ENCODE data around the gene PPP1R12A. TPM values are rescaled to one million over a fixed set of nuclear protein-coding genes. Genes with fewer than 3 reads are reported as not detected.
"Not testable (repeated sequence)": the region's sequence is repeated elsewhere in the genome, so short reads cannot be mapped to it uniquely, and the experiment has no call there.

Gene PPP1R12A
- 100 to 1,000 TPM in 3 of 5 experiments, 10 to 100 TPM in 2; 72.7 to 111 (median 103) TPM for total RNA-seq
- polyA plus RNA-seq, result 10 to 100 TPM; 74.4 to 92.8 TPM
- 169 reads per million, percentile 91 among the genes with 10 or more reads in this experiment for total RNA-seq

- ATAC-seq (peak; percentile 92), DNase-seq (peak; percentile 92 to 97 (median 94))
- Histone ChIP-seq H3K27ac (ENCODE audit: low read depth, low read length) (peak within 1 kb of the TSS; percentile 85), H3K4me3 (ENCODE audit: low read length) (peak within 1 kb of the TSS; percentile 89), H3K4me1 (ENCODE audit: control insufficient read depth in 2 of 2, insufficient read depth in 2 of 2, low read length in 2 of 2) (peaks cover 6 to 17% of the 10 kb centered on the region in 2 donors), H3K9me3 (ENCODE audit: control insufficient read depth in 2 of 3, low read length in 3 of 3) (no peaks in the 10 kb centered on the region), H3K27me3 (ENCODE audit: control insufficient read depth in 2 of 2, insufficient read depth in 2 of 2, low read length in 2 of 2) (no peaks in the 10 kb centered on the region), H3K36me3 (ENCODE audit: control insufficient read depth in 2 of 3, insufficient read depth in 3 of 3, low read length in 3 of 3) (peaks cover 0 to 9% (median 0%) of the 10 kb centered on the region in 3 experiments)
- Mint-ChIP-seq H3K36me3 (peaks cover 0 to 5% (median 0%) of the 10 kb centered on the region in 5 donors), H3K27me3 (peaks cover 0 to 2% (median 0%) of the 10 kb centered on the region in 5 donors), H3K9me3 (peaks cover 0 to 4% (median 0%) of the 10 kb centered on the region in 11 donors), H3K4me1 (peaks cover 34 to 53% (median 47%) of the 10 kb centered on the region in 7 donors), H3K27ac (peak within 1 kb of the TSS; percentile 80 to 99 (median 93)), H3K4me3 (peak within 1 kb of the TSS; percentile 88 to 100 (median 94))
- intact Hi-C loops (cut with micrococcal nuclease), result loop anchor here (1.0 to 5.0 kb wide), 7 partner anchors 8 to 252 kb away; partner anchors contain the start of gene OTOGL (in 1 of the 2)
- POLR2A ChIA-PET, result interaction anchor here (0.7 to 1.8 kb wide), 6 partner anchors 12 to 149 kb away, joined by 3 to 4 read pairs (median 3); no protein-coding TSS in a partner anchor
- CTCF ChIA-PET, result no interaction called here
These were observed at the start of gene PPP1R12A for GRCh38 chr12:79935021-79935623. Gene PPP1R12A (minus strand): TSS chr12:79935097. CDS start chr12:79934931, 166 bp downstream.

- H3K36me3 ChIP-seq (ENCODE audit: control insufficient read depth in 2 of 3, insufficient read depth in 3 of 3, low read length in 3 of 3), result no peaks in the 10 kb centered on the region
- H3K9me3 ChIP-seq (ENCODE audit: control insufficient read depth in 2 of 3, low read length in 3 of 3), result no peaks in the 10 kb centered on the region
- no peak overlapping the region for H3K27ac ChIP-seq (ENCODE audit: low read depth, low read length)
- Mint-ChIP-seq H3K27me3 (peaks cover 4 to 25% (median 25%) of the 10 kb centered on the region in 5 donors), H3K36me3 (no peaks in the 10 kb centered on the region), H3K4me3 (no peak overlapping the region), H3K4me1 (peaks cover 0 to 3% (median 0%) of the 10 kb centered on the region in 7 donors), H3K9me3 (no peaks in the 10 kb centered on the region), H3K27ac (no peak overlapping the region)
- no peak overlapping the region for H3K4me3 ChIP-seq (ENCODE audit: low read length)
- intact Hi-C loops (cut with micrococcal nuclease), result no loop called here
- H3K27me3 ChIP-seq (ENCODE audit: control insufficient read depth in 2 of 2, insufficient read depth in 2 of 2, low read length in 2 of 2), result no peaks in the 10 kb centered on the region
- CTCF ChIA-PET, result interaction anchor here (0.5 kb wide), 1 partner anchor 73 kb away, joined by 10 read pairs; no protein-coding TSS in a partner anchor
- ATAC-seq (no peak), DNase-seq (no peak)
- POLR2A ChIA-PET, result no interaction called here
- H3K4me1 ChIP-seq (ENCODE audit: control insufficient read depth in 2 of 2, insufficient read depth in 2 of 2, low read length in 2 of 2), result no peaks in the 10 kb centered on the region
These were observed 49.2 kb upstream of the PPP1R12A start for GRCh38 chr12:79983986-79984620.

- intact Hi-C loops (cut with micrococcal nuclease), result no loop called here
- no peaks in the 10 kb centered on the region for H3K4me1 ChIP-seq (ENCODE audit: control insufficient read depth in 2 of 2, insufficient read depth in 2 of 2, low read length in 2 of 2)
- H3K9me3 Mint-ChIP-seq, result no peaks in the 10 kb centered on the region
- H3K4me1 Mint-ChIP-seq, result peaks cover 0 to 3% (median 0%) of the 10 kb centered on the region in 7 donors
- H3K9me3 ChIP-seq (ENCODE audit: control insufficient read depth in 2 of 3, low read length in 3 of 3), result no peaks in the 10 kb centered on the region
- H3K27ac Mint-ChIP-seq, result no peak overlapping the region
- CTCF ChIA-PET, result interaction anchor here (0.5 kb wide), 1 partner anchor 72 kb away, joined by 10 read pairs; no protein-coding TSS in a partner anchor
- no peaks in the 10 kb centered on the region for H3K27me3 ChIP-seq (ENCODE audit: control insufficient read depth in 2 of 2, insufficient read depth in 2 of 2, low read length in 2 of 2)
- ATAC-seq (no peak), DNase-seq (no peak)
- H3K36me3 Mint-ChIP-seq, result no peaks in the 10 kb centered on the region
- H3K4me3 Mint-ChIP-seq, result no peak overlapping the region
- H3K27ac ChIP-seq (ENCODE audit: low read depth, low read length), result no peak overlapping the region
- no peak overlapping the region for H3K4me3 ChIP-seq (ENCODE audit: low read length)
- POLR2A ChIA-PET, result no interaction called here
- peaks cover 4 to 25% (median 23%) of the 10 kb centered on the region in 5 donors for H3K27me3 Mint-ChIP-seq
- H3K36me3 ChIP-seq (ENCODE audit: control insufficient read depth in 2 of 3, insufficient read depth in 3 of 3, low read length in 3 of 3), result no peaks in the 10 kb centered on the region
These were observed 48.6 kb upstream of the PPP1R12A start for GRCh38 chr12:79983492-79983891.

GRCh38 chr12:79982086-79983062 lies 47.5 kb upstream of the PPP1R12A start:
- DNase-seq, result no peak
- ChIA-PET POLR2A (no interaction called here), CTCF (no interaction called here)
- H3K4me3 ChIP-seq (ENCODE audit: low read length), result no peak overlapping the region
- Mint-ChIP-seq H3K4me3 (no peak overlapping the region), H3K36me3 (no peaks in the 10 kb centered on the region), H3K9me3 (no peaks in the 10 kb centered on the region), H3K27me3 (peaks cover 4 to 25% (median 19%) of the 10 kb centered on the region in 5 donors), H3K27ac (no peak overlapping the region), H3K4me1 (peaks cover 0 to 3% (median 0%) of the 10 kb centered on the region in 7 donors)
- no peaks in the 10 kb centered on the region for H3K27me3 ChIP-seq (ENCODE audit: control insufficient read depth in 2 of 2, insufficient read depth in 2 of 2, low read length in 2 of 2)
- no peak for ATAC-seq
- H3K36me3 ChIP-seq (ENCODE audit: control insufficient read depth in 2 of 3, insufficient read depth in 3 of 3, low read length in 3 of 3), result no peaks in the 10 kb centered on the region
- H3K4me1 ChIP-seq (ENCODE audit: control insufficient read depth in 2 of 2, insufficient read depth in 2 of 2, low read length in 2 of 2), result no peaks in the 10 kb centered on the region
- intact Hi-C loops (cut with micrococcal nuclease), result no loop called here
- no peaks in the 10 kb centered on the region for H3K9me3 ChIP-seq (ENCODE audit: control insufficient read depth in 2 of 3, low read length in 3 of 3)
- no peak overlapping the region for H3K27ac ChIP-seq (ENCODE audit: low read depth, low read length)

- H3K27ac Mint-ChIP-seq, result peak overlapping the region in 1 of 9 donors; percentile 43
- intact Hi-C loops (cut with micrococcal nuclease), result no loop called here
These were observed 43.8 kb upstream of the PPP1R12A start for GRCh38 chr12:79978692-79979091.

GRCh38 chr12:79977856-79978460 lies 43.1 kb upstream of the PPP1R12A start:
- H3K27ac ChIP-seq (ENCODE audit: low read depth, low read length); ATAC-seq; H3K4me3 ChIP-seq (ENCODE audit: low read length); H3K27ac Mint-ChIP-seq; H3K27me3 ChIP-seq (ENCODE audit: control insufficient read depth in 2 of 2, insufficient read depth in 2 of 2, low read length in 2 of 2); H3K4me1 Mint-ChIP-seq; H3K36me3 Mint-ChIP-seq; CTCF ChIA-PET; H3K4me3 Mint-ChIP-seq; POLR2A ChIA-PET; H3K4me1 ChIP-seq (ENCODE audit: control insufficient read depth in 2 of 2, insufficient read depth in 2 of 2, low read length in 2 of 2); H3K9me3 ChIP-seq (ENCODE audit: control insufficient read depth in 2 of 3, low read length in 3 of 3); H3K36me3 ChIP-seq (ENCODE audit: control insufficient read depth in 2 of 3, insufficient read depth in 3 of 3, low read length in 3 of 3); DNase-seq; H3K9me3 Mint-ChIP-seq; intact Hi-C loops (cut with micrococcal nuclease): not testable (repeated sequence)
- peaks cover 4 to 17% (median 10%) of the 10 kb centered on the region in 5 donors for H3K27me3 Mint-ChIP-seq

More at GRCh38 chr12:79978692-79979091, 43.8 kb upstream of the PPP1R12A start:
- Histone ChIP-seq H3K27me3 (ENCODE audit: control insufficient read depth in 2 of 2, insufficient read depth in 2 of 2, low read length in 2 of 2) (no peaks in the 10 kb centered on the region), H3K4me1 (ENCODE audit: control insufficient read depth in 2 of 2, insufficient read depth in 2 of 2, low read length in 2 of 2) (no peaks in the 10 kb centered on the region), H3K9me3 (ENCODE audit: control insufficient read depth in 2 of 3, low read length in 3 of 3) (no peaks in the 10 kb centered on the region), H3K36me3 (ENCODE audit: control insufficient read depth in 2 of 3, insufficient read depth in 3 of 3, low read length in 3 of 3) (no peaks in the 10 kb centered on the region), H3K4me3 (ENCODE audit: low read length) (no peak overlapping the region), H3K27ac (ENCODE audit: low read depth, low read length) (no peak overlapping the region)
- CTCF ChIA-PET, result no interaction called here
- H3K27me3 Mint-ChIP-seq, result peaks cover 11 to 17% (median 14%) of the 10 kb centered on the region in 5 donors
- H3K4me3 Mint-ChIP-seq, result no peak overlapping the region
- peaks cover 0 to 3% (median 0%) of the 10 kb centered on the region in 7 donors for H3K4me1 Mint-ChIP-seq
- H3K36me3 Mint-ChIP-seq, result no peaks in the 10 kb centered on the region
- no peak for ATAC-seq
- POLR2A ChIA-PET, result no interaction called here
- no peak for DNase-seq
- H3K9me3 Mint-ChIP-seq, result no peaks in the 10 kb centered on the region
